Activated naive CD4-positive, alpha-beta T cell (primary cell): ENCODE data around the gene FGD4.

ENCODE experiments used
- DNase-seq, 4 experiments: peaks; one replicate each; lab custom pipeline; 2025; lab: John Stamatoyannopoulos, UW

Gene FGD4

DNA sequence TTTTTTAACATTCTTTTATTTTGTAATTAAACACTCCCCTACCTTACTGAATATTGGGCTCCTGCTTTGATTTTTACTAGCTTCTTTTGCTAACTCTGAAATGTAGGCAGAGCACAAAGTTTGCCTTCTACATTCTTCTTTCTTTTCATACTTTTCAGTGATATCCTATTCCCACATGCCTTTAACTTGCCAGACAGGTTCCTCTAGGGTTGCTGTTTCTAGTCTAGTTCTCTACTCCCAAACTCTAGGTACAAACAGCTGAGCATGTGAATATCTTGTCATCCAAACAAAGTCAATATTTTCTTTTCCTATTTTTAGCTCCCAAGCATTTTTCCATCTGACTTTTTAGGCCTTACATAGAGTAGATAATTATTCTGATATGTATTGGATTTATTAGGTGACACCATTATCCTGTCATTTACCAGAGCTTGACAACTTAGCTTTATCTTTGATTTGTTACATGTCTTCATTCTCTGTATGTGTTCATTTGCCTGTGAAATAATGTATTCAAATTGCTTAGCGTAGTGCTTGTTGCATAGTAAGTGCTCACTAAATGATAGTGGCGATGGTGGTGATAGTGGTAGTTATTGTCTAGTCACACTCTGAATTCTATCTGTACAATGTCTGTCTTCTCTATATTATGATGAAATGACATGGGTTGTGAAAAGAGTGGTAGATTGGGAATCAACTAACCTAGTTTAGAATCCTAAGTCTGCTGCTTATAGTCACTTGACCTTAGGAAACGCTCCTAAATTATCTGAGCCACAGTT, 206.2 kb downstream of the FGD4 start:
- no peak for DNase-seq

DNA sequence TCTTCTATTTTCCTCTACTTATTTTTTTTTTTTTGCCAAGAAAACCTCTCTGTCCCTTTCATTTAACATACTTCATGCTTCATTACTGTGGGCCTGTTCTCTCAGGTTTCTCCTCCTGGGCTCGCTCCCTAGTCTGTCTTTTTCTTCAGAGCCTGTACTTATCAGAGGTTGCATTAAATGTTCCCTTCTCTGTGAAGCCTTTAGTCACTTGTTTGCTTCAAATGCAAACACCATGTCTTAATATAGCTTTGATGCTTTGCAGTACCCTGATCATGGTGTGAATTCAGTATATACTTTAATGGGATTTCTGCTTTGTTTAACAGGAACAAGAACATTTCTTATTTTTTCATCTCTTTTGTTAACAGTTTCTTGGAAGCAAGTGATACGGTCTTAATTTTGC, 207.1 kb downstream of the FGD4 start:
- DNase-seq, result no peak

DNA sequence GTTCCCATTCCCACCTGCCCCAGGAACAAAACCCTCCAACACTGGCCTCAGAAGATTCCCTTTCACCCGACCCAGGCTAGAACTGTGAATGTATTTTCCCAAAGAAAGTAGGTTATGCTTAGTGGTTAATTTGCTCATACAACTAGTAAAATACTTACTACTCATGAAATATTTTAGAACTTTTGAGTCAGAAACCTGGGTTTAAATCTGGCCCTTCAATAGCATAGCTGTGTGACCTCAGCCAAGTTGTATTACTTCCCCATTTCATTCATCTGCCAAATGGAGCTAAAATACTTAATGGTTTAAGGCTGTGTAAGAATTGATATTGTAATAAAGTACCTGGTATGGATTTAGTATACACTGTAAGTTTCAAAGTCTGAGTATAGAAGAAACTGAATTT, 210.6 kb downstream of the FGD4 start:
- no peak for DNase-seq

DNA sequence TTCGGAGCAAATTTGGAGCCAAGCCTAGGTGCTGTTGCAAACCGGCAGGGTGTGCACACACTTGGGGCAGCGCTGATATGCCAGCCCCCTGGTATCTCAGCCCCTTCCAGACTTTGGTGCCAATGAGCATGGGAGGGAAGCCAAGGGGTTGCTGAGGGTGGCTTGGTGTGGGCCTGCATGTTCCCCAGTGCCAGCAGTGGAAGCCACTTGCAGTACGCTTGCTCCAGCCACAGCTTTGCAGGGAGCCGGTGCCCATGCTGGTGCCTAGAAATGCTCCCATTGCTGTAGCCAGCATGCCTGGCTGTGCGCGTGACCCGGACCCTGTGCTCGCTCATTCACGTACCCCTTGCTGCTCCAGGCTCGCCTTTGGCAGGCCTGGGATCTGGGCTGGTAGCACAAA, 212.6 kb downstream of the FGD4 start:
- no peak for DNase-seq

DNA sequence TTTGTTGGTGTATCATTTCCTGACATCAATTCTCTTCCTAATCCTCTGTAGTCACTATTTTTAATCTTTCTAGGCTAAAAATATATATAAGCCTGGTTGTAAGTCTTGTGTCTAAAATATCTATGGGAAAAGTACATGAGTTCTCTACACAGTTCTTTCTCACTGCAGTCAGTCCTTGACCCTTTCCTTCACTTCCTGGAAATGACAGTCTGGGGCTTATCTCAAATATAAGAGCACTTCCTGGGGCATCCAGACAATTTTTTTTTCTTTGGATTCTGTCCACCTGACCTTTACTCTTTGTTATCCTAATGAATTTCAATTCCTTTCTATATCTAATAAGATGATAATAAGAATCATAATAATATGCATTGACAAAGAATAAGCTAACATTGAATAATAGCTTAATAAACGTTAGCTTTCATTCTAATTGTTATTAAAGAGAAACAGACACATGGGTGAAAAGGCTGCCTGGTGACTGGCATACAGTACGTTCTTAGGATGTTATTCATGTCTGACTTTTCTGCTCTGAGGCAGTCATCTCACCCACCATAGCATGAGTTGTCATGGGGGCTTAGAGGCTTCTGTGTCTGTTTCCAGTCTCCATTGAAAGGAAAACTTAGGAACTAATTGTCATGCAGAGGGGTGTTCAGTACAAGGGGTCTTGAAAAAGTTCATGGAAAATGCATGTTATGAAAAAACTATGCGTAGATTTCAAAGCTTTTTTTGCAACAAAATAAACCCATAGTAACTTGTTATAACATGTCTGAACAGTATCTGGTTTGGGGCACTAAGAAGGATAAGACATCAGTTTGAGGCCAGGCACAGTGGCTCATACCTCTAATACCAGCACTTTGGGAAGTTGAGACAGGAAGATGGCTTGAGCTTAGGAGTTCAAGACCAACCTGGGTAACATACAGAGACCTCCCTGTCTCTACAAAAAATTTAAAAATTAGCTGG, 213.6 kb downstream of the FGD4 start:
- DNase-seq, result no peak

DNA sequence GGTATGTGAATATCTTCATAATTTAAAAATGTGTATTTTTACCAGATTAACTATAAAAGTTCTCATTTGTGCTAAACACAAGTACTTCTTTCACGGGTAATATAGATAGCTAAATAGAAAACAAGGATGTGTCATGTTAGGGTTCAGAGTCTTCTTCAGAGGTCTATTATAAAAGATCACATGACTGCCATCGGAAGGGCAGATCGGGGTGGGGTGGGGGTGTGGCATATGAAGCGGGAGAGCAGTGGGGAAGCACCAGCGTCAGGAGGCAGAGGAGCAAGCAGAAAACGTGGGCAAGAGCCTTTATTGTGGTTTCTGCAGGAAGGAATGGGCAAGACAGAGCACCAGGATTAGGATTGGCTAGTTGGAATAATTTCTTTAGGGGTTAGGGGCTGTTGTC, 216.1 kb downstream of the FGD4 start:
- no peak for DNase-seq

DNA sequence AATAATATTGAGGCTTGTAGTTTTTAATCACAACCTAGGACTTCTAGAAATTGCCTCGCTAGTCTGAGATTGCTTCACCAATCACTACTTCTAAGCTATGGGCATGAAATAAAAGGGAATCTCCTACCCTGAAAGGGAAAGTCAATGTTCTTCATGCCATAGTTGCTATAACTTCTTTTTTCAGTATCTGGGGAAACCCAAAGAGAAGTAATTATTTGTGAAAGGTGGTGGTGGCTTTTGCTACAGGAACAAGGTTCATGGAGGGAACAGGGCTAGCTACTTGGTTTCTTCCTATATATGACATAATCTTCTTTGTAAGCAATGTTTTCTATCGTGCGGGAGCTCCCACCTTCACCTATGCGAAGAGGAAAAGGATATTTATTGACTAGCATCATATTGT, 218.2 kb downstream of the FGD4 start:
- no peak for DNase-seq

DNA sequence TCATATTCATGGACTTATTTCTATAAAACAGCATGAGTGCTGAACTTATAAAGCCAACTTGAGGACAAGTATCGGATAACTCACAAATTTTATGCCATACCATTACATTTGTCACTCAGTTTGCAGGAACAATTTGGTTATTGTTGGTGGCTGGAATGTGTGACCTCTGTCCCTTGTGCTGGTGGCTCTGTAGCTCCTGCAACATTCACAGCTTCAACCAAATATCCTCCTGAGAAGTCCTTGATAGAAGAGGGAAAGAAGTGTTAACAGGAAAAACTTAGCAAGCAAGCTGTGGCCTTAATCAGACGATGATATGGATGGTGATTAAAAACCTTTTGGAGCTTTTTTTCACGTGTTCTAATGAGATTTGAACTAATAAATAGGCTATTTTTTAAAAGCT, 218.8 kb downstream of the FGD4 start:
- no peak for DNase-seq

DNA sequence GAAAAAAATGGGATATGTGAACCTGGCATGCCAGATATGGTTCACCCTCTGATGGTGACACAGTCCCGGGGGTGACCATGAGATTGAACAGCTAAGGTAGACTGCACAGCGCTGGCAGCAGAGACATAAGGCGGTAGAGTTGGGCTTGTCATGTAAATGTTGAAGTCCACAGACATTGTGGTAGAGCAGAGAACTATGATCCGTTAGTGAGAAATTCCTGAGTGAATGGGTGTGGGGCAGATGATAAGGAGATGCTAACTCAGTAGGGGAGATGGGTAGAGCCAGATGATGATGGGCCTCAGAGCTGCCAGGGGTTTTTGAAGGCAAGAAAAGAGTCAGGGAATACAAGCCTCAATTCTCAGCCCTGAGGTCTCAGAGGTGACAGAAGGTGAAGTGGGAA, 228.6 kb downstream of the FGD4 start:
- no peak for DNase-seq

DNA sequence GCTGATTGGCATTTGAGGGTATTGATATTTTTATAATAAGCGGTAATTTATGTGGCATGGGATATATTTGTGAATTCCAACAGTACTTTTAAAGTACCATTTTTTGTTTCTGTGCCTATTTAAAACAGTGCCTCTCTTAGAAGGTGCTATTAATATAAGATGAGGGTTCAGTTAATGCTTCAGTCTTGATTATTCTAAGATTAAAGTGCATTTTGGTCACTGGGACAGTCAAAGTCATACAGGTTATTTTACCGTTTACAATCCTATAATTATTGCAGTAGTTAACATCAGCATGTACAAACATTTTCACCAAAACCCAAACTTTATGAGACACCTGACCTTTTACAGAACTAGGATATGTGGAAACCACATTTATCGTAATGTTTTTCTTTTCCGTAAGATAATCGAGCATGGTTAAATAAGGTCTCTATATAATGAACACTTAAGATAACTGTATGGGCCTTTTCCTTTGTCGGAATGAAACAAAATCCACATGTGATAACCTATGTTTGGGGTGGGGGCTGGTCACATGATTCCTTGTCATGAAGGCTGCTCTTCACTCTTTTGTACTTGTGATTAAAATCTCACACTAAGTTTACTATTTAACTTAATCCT, 242.0 kb downstream of the FGD4 start:
- no peak for DNase-seq

DNA sequence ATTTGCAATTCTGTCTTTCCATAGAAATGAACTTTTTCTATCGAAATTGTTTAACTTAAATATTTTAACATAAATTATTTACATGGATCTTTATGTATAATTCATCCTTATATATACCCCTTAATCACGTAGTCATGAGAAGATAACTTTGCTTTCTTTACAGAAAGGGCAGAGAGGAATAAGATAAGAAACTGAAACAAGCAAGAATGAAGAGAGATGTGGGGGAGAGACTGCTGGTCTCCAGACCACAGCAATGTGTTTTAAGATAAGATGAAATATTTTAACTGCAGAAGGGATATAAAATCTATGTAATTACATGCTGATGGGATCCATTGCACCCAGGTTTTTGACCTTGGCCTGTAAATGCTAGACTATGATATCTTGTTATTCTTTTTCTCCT, 245.1 kb downstream of the FGD4 start:
- no peak for DNase-seq

DNA sequence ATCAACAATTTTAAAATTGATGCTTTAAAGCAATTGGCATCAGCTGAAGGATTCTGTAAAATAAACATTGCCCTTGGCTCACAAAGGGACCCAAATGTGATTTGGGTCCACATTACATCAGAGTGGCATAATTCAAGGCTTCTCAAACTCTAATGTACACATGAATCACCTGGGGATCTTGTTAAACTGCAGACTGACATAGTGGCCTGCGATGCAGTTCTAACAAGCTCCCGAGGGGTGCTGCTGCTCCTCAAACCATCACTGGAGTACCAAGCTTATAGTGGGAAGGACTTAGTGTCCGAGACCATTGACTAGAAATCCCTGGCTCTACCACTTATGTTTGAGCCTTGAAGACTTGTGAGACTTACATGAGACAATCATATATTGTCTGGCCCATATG, 247.9 kb downstream of the FGD4 start:
- DNase-seq, result no peak

DNA sequence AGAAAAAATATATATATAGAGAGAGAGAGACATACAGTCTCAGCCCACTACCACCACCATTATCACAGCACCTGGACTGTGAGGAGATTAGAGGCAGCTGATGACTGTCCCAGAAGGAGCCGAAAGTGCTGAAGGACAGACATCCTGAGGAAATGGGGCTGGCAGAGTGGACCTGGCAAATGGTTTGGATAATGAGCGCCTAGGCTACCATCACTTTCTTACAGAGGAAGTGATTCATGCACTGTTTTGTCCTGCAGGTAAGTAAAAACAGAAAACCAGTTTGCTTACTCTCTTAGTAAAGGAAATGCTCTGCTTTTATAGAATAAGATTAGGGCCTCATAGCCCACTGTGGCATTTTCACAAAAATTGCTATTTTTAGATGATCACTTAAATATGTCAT, 251.2 kb downstream of the FGD4 start:
- no peak for DNase-seq

DNA sequence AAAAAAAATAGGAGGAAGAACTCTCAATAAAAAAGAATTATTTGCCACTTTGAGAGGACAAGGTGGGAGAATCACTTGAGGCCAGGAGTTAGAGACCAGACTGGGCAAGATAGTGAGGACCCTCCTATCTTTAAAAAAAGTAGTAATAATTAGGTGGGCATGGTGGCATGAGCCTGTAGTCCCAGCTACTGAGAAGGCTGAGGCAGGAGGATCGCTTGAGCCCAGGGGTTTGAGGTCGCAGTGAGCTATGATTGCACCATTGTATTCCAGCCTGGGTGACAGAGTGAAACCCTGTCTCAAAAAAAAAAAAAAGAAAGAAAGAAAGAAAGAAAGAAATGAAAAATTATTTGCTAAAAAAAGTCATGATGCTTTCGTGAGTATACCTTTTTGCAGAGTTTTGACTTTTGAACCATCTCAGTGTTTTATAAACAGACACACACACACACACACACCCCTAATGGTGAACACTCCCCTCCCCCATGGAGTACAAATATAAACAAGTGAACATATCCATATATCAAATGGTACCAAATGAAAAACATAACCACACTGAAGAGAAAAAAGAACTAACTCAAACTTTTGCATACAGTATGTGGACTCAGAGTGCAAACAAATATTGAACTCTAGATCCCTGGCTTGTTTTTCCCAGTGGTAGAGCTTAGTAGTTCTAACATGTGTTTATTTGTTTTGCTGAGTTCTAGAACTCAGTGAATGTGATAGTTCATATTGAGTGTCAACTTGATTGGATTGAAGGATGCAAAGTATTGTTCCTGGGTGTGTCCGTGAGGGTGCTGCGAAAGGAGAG, 252.0 kb downstream of the FGD4 start:
- no peak for DNase-seq

DNA sequence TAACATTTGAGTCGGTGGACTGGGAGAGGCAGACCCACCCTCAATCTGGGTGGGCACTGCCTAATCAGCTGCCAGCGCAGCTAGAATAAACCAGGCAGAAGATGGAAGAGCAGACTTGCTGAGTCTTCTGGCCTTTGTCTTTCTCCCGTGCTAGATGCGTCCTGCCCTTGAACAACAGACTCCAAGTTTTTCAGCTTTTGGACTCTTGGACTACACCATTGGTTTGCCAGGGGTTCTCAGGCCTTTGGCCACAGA, 252.5 kb downstream of the FGD4 start:
- no peak for DNase-seq

DNA sequence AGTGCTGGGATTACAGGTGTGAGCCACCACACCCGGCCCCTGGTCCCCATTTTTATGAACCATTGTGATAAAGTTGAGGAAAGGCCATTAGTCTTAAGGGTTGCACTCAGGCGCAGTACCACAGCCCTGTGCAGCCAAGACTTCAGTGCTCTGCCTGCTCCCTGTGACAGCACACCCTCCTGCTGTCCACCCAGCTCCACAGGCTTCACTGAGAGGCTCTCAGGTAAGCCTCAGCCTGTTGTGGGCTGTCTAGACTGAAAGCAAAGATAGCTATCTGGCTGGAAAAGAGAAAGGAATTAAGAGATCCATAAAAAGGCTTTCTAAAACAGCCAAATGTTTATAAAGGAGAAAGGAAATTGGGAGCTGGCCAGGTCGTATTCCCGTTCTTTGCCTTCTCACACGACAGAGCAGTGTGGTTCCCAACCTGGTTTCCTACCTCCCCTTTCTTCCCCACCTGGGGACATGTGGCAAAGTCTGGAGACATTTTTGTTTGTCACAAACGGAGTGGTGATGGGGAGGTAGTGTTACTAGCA, 260.6 kb downstream of the FGD4 start:
- DNase-seq, result no peak

DNA sequence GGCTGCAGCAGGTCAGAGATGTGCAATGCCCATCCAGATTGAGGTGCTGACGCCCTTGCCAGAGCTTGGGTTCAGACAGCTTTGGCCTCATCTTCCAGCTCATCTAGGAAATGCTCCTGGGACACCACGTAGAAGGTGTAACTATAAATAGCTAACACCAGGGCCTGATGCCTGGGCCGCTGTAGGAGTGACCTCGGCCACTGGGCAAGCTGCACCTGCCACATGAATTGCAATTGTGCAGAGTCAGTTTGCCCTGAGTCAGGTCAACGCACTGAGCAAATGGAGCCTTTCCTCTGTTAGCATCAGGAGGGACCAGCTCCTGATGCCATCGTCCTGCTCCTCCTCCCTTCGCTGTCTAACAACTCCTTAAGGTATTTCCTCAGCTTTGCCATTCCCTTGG, 262.3 kb downstream of the FGD4 start:
- DNase-seq, result no peak

DNA sequence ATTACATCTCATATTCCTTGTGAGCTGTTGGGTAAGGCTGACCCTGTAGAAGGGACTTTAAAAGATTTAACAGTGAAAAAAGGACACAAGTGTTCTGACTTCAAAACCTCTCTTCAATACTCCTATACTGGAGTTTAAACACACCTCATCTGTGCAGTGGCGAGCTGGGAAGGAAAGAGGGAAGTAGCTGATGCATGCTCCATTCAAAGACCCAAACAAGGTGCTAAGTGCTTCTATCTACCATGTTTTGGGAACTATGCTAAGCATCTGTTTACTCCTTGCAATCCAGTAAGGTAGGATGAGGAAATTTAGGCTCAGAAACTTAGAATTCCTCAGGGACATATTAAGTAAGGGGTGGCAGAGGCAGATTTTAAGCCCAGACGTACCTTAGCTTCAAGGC, 263.3 kb downstream of the FGD4 start:
- no peak for DNase-seq

DNA sequence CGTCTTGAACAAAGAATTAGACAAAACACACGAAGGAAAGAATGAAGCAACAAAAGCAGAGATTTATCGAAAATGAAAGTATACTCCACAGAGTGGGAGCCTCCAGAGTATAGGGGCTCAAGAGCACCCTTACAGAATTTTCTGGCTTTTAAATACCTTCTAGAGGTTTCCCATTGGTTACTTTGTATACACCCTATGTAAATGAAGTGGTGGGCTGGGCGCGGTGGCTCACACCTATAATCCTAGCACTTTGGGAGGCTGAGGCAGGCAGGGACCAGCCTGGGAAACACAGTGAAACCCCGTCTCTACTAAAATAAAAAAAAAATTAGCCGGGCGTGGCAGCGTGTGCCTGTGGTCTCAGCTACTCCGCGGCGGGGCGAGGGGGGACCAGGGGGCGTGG, 266.7 kb downstream of the FGD4 start:
- DNase-seq, result no peak

DNA sequence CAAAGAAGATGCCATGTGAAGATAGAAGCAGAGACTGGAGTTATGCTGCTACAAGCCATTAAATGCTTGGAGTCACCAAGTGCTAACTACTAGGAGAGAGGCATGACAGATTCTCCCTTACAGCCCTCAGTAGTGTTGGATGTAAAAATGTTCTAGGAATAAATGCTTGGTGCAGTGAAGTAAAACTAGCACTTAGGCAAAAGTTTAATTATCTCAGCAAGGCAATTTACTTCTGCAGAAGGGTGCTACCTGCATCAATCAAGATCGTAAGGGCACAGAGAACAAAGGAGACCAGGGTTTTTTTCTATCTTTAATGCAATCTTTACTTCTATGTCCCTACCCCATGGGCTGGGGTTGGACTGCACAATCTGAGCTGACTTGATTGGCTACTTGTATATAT, 270.2 kb downstream of the FGD4 start:
- DNase-seq, result no peak

DNA sequence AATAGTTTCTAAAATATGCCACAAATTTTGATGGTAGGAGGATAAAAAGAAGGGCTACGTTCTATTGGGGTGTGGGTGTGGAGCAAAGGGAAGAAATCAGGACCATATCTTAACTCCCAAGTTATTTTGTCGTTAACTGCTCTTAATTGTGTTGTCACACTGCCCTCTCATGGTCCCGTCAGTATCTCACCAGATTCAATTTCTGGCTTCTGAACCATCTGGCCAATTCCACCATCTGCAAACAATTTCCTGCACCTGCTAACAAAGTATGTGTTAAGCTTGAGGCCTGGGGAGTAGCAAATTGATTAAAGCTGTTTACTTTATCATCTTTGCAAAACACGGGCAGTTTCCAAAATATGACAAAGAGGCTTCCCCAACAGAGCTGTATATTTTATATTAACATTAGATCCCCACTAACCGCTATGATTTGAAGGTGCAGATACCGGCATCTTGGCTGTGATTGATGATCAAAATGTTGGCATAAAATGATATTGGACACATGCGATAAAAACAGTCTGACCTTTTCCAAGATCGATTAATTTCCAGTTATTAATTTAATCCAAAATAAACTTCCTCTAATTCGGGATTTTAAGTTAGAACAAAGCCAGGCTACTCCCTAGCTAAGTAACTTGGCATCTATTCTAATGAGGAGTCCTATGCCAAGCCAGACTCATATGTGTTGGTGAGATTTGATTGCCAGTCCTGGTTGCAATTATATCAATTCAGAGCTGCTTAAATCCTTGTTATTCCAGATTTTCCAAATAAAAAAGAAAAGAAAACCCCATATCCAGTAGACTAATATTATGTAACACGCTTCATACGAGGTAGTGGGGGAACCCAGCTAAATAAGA, 272.8 kb downstream of the FGD4 start:
- no peak for DNase-seq
